ENCODE results near the gene OR1A2.
"Not testable (repeated sequence)": the region's sequence is repeated elsewhere in the genome, so short reads cannot be mapped to it uniquely, and the experiment has no call there.

Gene OR1A2

GRCh38 chr17:3213587-3213986 lies 16.3 kb downstream of the OR1A2 start:
- FAIRE-seq (no peak), DNase-seq (ENCODE audit: insufficient read length, low spot score) (no peak)
- TF ChIP-seq CTCF (IDR thresholded peaks at IDR 0.05; ENCODE audit: insufficient read depth, missing control alignments) = no peak

GRCh38 chr17:3219978-3220377 lies 22.7 kb downstream of the OR1A2 start:
- FAIRE-seq; DNase-seq (ENCODE audit: insufficient read length, low spot score): not testable (repeated sequence)

- no peak for TF ChIP-seq CTCF (IDR thresholded peaks at IDR 0.05; ENCODE audit: insufficient read depth, missing control alignments)
- no peak for DNase-seq (ENCODE audit: insufficient read length, low spot score)
- no peak for FAIRE-seq
Measured at GRCh38 chr17:3221850-3222249, 24.5 kb downstream of the OR1A2 start.

GRCh38 chr17:3222505-3222904 lies 25.2 kb downstream of the OR1A2 start:
- no peak for DNase-seq (ENCODE audit: insufficient read length, low spot score)
- TF ChIP-seq CTCF (IDR thresholded peaks at IDR 0.05; ENCODE audit: insufficient read depth, missing control alignments) = no peak
- no peak for FAIRE-seq

- DNase-seq (ENCODE audit: insufficient read length, low spot score) = not testable (repeated sequence)
- FAIRE-seq = peak; percentile 38
Measured at GRCh38 chr17:3224721-3225352, 27.5 kb downstream of the OR1A2 start.

- not testable (repeated sequence) for DNase-seq (ENCODE audit: insufficient read length, low spot score); FAIRE-seq
Measured at GRCh38 chr17:3232300-3232699, 35.0 kb downstream of the OR1A2 start.

- not testable (repeated sequence) for DNase-seq (ENCODE audit: insufficient read length, low spot score); FAIRE-seq
Measured at GRCh38 chr17:3238685-3239084, 41.4 kb downstream of the OR1A2 start.

- not testable (repeated sequence) for FAIRE-seq; DNase-seq (ENCODE audit: insufficient read length, low spot score)
Measured at GRCh38 chr17:3241044-3241443, 43.7 kb downstream of the OR1A2 start.

- not testable (repeated sequence) for FAIRE-seq; DNase-seq (ENCODE audit: insufficient read length, low spot score)
Measured at GRCh38 chr17:3244841-3245240, 47.5 kb downstream of the OR1A2 start.
